H1 (cell line): Measurements from ENCODE around the gene ZNF23.

ENCODE experiments used
- CTCF ChIP-seq, 3 experiments: IDR thresholded peaks; 1 replicate in 2 of 3; 2 replicates in 1 of 3; pipeline versions ENCODE4 v1.5.1 to v1.6.1; 2011; ENCODE audit warnings: low read length in 3 of 3, mild to moderate bottlenecking in 3 of 3, inconsistent platforms in 2 of 3, low read depth in 1 of 3, moderate library complexity in 1 of 3; ENCODE audit not compliant: insufficient read depth in 1 of 3; ENCODE audit errors: control extremely low read depth in 1 of 3
- EGR1 ChIP-seq: IDR thresholded peaks from 2 replicates; pipeline ENCODE4 v1.6.1; 2011; ENCODE audit warnings: low read depth, low read length, borderline replicate concordance
- EP300 ChIP-seq, 2 experiments: IDR thresholded peaks; 1 replicate in 1 of 2; 2 replicates in 1 of 2; pipeline ENCODE4 v1.6.1; 2011 to 2012; ENCODE audit warnings: low read depth in 2 of 2, low read length in 2 of 2, mild to moderate bottlenecking in 2 of 2, borderline replicate concordance in 1 of 2, inconsistent platforms in 1 of 2, moderate library complexity in 1 of 2
- JUND ChIP-seq: IDR thresholded peaks from 2 replicates; pipeline ENCODE4 v1.6.1; 2011; ENCODE audit warnings: mild to moderate bottlenecking, improper control_type of control experiment, low read length
- MAFK ChIP-seq: IDR thresholded peaks from 2 replicates; pipeline ENCODE4 v1.6.1; 2012; ENCODE audit warnings: low read depth, mild to moderate bottlenecking, improper control_type of control experiment, low read length
- MAX ChIP-seq: IDR thresholded peaks from 2 replicates; pipeline ENCODE4 v1.6.1; 2012; ENCODE audit warnings: inconsistent platforms
- SIRT6 ChIP-seq: IDR thresholded peaks from one replicate; pipeline ENCODE4 v1.7.1; 2012; ENCODE audit warnings: low read length, inconsistent platforms
- SP1 ChIP-seq: IDR thresholded peaks from 2 replicates; pipeline ENCODE4 v1.6.1; 2011; ENCODE audit warnings: low read depth, low read length
- SUZ12 ChIP-seq: fragments of 200-600 bp; sonication (generic); IDR thresholded peaks from 2 replicates; pipeline ENCODE4 v1.6.1; 2012; ENCODE audit warnings: mild to moderate bottlenecking, inconsistent platforms, low read length, moderate library complexity, mixed read lengths
- TAF1 ChIP-seq: IDR thresholded peaks from 2 replicates; pipeline ENCODE4 v1.6.1; 2011; ENCODE audit warnings: mild to moderate bottlenecking, low read depth, low read length
- TCF12 ChIP-seq: IDR thresholded peaks from 2 replicates; pipeline ENCODE4 v1.6.1; 2011; ENCODE audit warnings: low read depth, mild to moderate bottlenecking, low read length
- YY1 ChIP-seq: IDR thresholded peaks from 2 replicates; pipeline ENCODE4 v1.6.1; 2011; ENCODE audit warnings: low read depth, mild to moderate bottlenecking, low read length

GRCh38 chr16:71426069-71426879 lies 35.8 kb downstream of the ZNF23 start:
- 0 out of 2 replicates have a peak, but pooled peaks have one; percentile 50 for TF ChIP-seq SP1
- TF ChIP-seq SIRT6: no peak
- TF ChIP-seq CTCF (IDR thresholded peaks at IDR 0.05; ENCODE audit: control extremely low read depth in 1 of 3, insufficient read depth in 1 of 3, low read depth in 1 of 3, low read length in 3 of 3): no peak
- TF ChIP-seq TCF12: no peak
- no peak; the same call in 1 of the 2 replicates for TF ChIP-seq JUND
- TF ChIP-seq EGR1: no peak
- peak; percentile 87; the same call in 1 of the 2 replicates for TF ChIP-seq MAFK
- TF ChIP-seq MAX: no peak
- TF ChIP-seq EP300 (IDR thresholded peaks at IDR 0.05; ENCODE audit: borderline replicate concordance in 1 of 2, low read depth in 2 of 2, low read length in 2 of 2): no peak
- peak; percentile 16; the same call in 1 of the 2 replicates for TF ChIP-seq TAF1
- peak; percentile 75 for TF ChIP-seq YY1
- no peak for TF ChIP-seq SUZ12
